ENCODE results near the gene GPRC5A.
A peak's percentile ranks its signal among the peaks of the same experiment; 100 is the strongest.

GPRC5A gene

DNA sequence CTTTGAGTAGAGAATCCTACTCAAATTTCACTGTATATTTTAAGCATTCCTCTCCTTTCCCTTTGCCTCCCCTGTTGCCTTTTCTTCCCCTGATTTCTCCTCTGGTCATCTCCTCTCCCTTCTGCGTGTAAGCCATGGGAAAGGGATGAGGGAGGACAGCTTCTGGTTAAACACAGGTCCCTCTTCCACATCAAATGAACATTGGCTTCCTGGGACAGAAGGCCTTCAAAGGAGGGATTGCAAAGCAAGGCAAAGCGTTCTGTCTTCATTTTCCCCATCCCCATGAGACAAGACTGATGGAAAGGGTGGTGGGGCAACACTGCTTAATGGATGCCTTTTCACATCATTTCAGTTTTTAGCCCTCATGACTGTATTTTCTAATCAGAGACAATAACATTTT lies 26.2 kb downstream of the GPRC5A start:
- H3K36me3 Mint-ChIP-seq (ENCODE audit: low read depth): no peaks in the 10 kb centered on the region
- no peak for DNase-seq
- peaks cover 58% of the 10 kb centered on the region for H3K4me1 Mint-ChIP-seq
- no peaks in the 10 kb centered on the region for H3K9me3 Mint-ChIP-seq
- H3K27ac Mint-ChIP-seq: no peak overlapping the region
- H3K4me3 Mint-ChIP-seq: no peak overlapping the region
- TF ChIP-seq, protein P1, sequence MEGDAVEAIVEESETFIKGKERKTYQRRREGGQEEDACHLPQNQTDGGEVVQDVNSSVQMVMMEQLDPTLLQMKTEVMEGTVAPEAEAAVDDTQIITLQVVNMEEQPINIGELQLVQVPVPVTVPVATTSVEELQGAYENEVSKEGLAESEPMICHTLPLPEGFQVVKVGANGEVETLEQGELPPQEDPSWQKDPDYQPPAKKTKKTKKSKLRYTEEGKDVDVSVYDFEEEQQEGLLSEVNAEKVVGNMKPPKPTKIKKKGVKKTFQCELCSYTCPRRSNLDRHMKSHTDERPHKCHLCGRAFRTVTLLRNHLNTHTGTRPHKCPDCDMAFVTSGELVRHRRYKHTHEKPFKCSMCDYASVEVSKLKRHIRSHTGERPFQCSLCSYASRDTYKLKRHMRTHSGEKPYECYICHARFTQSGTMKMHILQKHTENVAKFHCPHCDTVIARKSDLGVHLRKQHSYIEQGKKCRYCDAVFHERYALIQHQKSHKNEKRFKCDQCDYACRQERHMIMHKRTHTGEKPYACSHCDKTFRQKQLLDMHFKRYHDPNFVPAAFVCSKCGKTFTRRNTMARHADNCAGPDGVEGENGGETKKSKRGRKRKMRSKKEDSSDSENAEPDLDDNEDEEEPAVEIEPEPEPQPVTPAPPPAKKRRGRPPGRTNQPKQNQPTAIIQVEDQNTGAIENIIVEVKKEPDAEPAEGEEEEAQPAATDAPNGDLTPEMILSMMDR (IDR thresholded peaks at IDR 0.05): no peak
- peaks cover 11% of the 10 kb centered on the region for H3K27me3 Mint-ChIP-seq (ENCODE audit: low read depth, poor library complexity)

DNA sequence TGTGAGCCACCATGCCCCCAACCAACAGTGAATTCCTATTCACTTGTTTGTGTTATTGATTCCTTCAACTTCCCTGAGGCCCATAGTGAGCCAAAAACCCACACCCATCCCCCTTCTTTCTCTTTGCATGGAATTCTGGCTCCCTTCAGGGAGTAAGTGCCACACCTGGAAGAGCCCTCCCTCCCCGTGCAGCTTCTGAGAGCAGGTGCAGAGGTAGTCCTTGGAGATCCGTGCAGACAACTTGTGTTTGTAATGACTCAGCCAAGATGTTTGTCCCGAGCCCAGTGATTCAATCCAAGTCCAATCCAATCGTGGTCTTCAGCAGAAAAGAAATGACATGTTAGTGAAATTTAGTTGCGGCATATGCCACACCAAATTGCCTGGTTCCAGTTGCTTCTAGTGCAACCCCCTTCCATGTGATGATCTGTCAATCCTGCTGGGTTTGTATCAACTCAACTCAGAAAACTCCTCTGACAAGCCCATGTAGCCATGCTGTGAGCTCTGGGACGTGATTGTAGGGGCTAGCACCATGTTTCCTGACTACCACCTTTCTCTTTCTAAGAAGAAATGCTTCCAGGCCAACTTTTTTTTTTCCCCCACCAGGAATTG lies 27.5 kb downstream of the GPRC5A start:
- Mint-ChIP-seq H3K36me3 (ENCODE audit: low read depth) (no peaks in the 10 kb centered on the region), H3K27me3 (ENCODE audit: low read depth, poor library complexity) (peaks cover 14% of the 10 kb centered on the region), H3K27ac (no peak overlapping the region), H3K9me3 (no peaks in the 10 kb centered on the region), H3K4me3 (no peak overlapping the region), H3K4me1 (peaks cover 44% of the 10 kb centered on the region)
- TF ChIP-seq, protein P1 (IDR thresholded peaks at IDR 0.05): no peak
- no peak for DNase-seq

DNA sequence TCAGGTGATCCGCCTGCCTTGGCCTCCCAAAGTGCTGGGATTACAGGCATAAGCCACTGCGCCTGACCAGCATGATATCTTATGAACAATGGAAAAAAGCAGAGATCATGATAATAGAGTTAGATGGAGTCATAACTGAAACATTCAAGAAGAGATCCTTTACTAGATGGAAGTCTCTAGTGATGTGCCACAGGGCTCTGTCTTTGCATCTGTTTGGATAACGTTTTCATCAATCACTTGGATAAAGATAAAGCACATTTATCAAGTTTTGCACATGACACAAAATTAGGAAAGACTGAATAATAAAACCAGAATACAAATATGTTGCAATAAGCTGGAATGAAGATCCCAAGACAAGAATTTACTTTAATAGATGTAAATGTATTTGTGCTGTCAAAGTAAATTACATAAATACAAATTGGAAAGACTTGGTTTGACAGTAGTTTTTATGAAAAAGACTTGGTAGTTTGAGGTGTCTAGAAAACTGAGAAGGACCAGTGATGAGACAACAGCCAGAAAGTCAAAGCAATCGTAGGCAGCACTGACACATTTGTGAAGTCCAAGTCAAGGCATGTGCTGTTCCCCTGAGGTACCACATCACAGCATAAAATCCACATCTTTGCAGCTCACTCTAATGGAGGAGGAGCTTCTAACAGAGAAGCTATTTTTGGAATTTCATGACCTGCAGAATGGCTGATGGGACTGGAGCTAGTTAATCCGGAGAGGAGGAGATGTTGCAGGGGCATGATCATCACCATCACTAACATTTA lies 28.5 kb downstream of the GPRC5A start:
- TF ChIP-seq, protein P1 (IDR thresholded peaks at IDR 0.05): no peak
- Mint-ChIP-seq H3K4me1 (peaks cover 34% of the 10 kb centered on the region), H3K9me3 (no peaks in the 10 kb centered on the region), H3K4me3 (no peak overlapping the region), H3K27ac (peak overlapping the region; percentile 45), H3K27me3 (ENCODE audit: low read depth, poor library complexity) (peaks cover 13% of the 10 kb centered on the region), H3K36me3 (ENCODE audit: low read depth) (no peaks in the 10 kb centered on the region)
- DNase-seq: no peak

DNA sequence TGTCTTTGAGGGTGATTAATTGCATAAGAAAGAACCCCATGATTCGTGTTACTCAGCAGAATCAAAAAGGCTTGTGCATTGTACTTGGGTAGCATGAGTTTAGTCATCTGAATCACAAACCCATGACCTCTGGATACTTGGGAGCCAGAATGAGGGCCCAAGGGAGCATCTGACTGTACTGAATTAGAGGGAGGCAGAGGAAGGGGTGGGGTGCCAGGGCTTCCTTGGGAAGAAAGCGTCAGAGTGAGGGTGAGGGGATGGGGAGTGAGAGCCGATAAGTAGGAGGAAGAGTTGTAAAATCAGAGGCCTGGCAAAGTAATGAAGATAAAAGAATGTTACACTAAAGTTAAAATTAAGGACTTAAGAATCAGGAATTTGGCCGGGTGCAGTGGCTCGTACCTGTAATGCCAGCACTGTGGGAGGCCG lies 30.8 kb downstream of the GPRC5A start:
- Mint-ChIP-seq H3K27ac (no peak overlapping the region), H3K36me3 (ENCODE audit: low read depth) (no peaks in the 10 kb centered on the region), H3K4me3 (no peak overlapping the region), H3K27me3 (ENCODE audit: low read depth, poor library complexity) (peaks cover 5% of the 10 kb centered on the region), H3K9me3 (peaks cover 8% of the 10 kb centered on the region), H3K4me1 (peaks cover 11% of the 10 kb centered on the region)
- TF ChIP-seq, protein P1 (IDR thresholded peaks at IDR 0.05): no peak
- no peak for DNase-seq

DNA sequence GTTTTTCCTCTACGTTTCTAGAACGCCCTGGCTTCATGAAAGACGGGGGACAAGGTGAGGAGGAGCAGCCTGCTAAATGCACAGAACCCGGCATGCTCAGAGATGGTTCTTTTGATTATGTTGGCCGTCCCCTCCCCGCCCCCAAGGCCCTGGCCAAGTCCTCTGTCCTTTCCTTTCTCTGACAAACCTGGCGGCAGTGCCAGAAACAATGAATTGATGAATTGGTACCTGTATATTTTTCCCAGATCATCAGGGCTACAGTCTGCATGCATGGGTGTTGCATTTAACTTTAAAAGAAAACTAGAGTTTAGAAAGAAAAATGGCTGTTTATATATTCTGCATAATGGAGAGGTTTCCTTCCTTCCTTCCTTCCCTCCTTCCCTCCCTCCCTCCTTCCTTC lies 31.6 kb downstream of the GPRC5A start:
- Mint-ChIP-seq H3K4me1 (peaks cover 6% of the 10 kb centered on the region), H3K27ac (no peak overlapping the region), H3K4me3 (no peak overlapping the region), H3K36me3 (ENCODE audit: low read depth) (no peaks in the 10 kb centered on the region), H3K27me3 (ENCODE audit: low read depth, poor library complexity) (peaks cover 5% of the 10 kb centered on the region), H3K9me3 (peaks cover 13% of the 10 kb centered on the region)
- no peak for DNase-seq
- TF ChIP-seq, protein P1 (IDR thresholded peaks at IDR 0.05): no peak
